Activated CD8-positive, alpha-beta memory T cell treated with anti-CD3 and anti-CD28 coated beads for 36 hours (primary cell): ENCODE results near the gene KIF21B. TPM values are rescaled to one million over a fixed set of nuclear protein-coding genes. Genes with fewer than 3 reads are reported as not detected.

Experiments used
- CTCF ChIA-PET: fragments of 350-600 bp; sonication (Branson Sonifier 250); formaldehyde crosslinking; loops from one replicate; lab custom pipeline; 2021; ENCODE audit warnings: antibody characterized with exemption; lab: Charles Lee
- POLR2A ChIA-PET: fragments of 350-600 bp; sonication (Branson Sonifier 250); formaldehyde crosslinking; loops from one replicate; lab custom pipeline; 2021; ENCODE audit warnings: antibody characterized with exemption; lab: Charles Lee
- total RNA-seq, 2 experiments: library from RNA; stranded (reverse); gene quantifications; one replicate each; pipeline ENCODE4 v1.2.3, GENCODE V29; 2021

Gene KIF21B
- total RNA-seq, 2 experiments from 2014 or later, result 47.2 to 49.6 TPM

- POLR2A ChIA-PET, result no interaction called here
- CTCF ChIA-PET, result interaction anchor here (1.5 kb wide), 1 partner anchor 57 kb away, joined by 5 read pairs; no protein-coding TSS in a partner anchor
Measured at GRCh38 chr1:200985481-200985880, 38.0 kb downstream of the KIF21B start.

GRCh38 chr1:200983035-200983561, 40.4 kb downstream of the KIF21B start:
- ChIA-PET CTCF (interaction anchor here (4.0 kb wide), 1 partner anchor 11 kb away, joined by 19 read pairs; no protein-coding TSS in a partner anchor), POLR2A (no interaction called here)

GRCh38 chr1:200982071-200982945, 41.2 kb downstream of the KIF21B start:
- CTCF ChIA-PET, result interaction anchor here (4.0 to 4.9 kb wide), 3 partner anchors 9 to 60 kb away, joined by 19 to 41 read pairs (median 21); no protein-coding TSS in a partner anchor
- POLR2A ChIA-PET, result no interaction called here

GRCh38 chr1:200981278-200981677, 42.2 kb downstream of the KIF21B start:
- ChIA-PET POLR2A (no interaction called here), CTCF (interaction anchor here (4.0 to 4.9 kb wide), 3 partner anchors 9 to 61 kb away, joined by 19 to 41 read pairs (median 21); no protein-coding TSS in a partner anchor)

- ChIA-PET CTCF (interaction anchor here (1.7 to 4.9 kb wide), 6 partner anchors 8 to 138 kb away, joined by 4 to 41 read pairs (median 14); no protein-coding TSS in a partner anchor), POLR2A (no interaction called here)
Measured at GRCh38 chr1:200980873-200981272, 42.6 kb downstream of the KIF21B start.

- ChIA-PET CTCF (interaction anchor here (0.9 to 4.9 kb wide), 19 partner anchors 8 to 139 kb away, joined by 3 to 41 read pairs (median 7); partner anchors contain the start of gene KIF21B), POLR2A (no interaction called here)
Measured at GRCh38 chr1:200980452-200980772, 43.1 kb downstream of the KIF21B start.

GRCh38 chr1:200979574-200980451, 43.7 kb downstream of the KIF21B start:
- ChIA-PET CTCF (interaction anchor here (0.7 to 4.9 kb wide), 30 partner anchors 9 to 139 kb away, joined by 3 to 41 read pairs (median 5); partner anchors contain the start of gene KIF21B), POLR2A (no interaction called here)

GRCh38 chr1:200977071-200977754, 46.3 kb downstream of the KIF21B start:
- POLR2A ChIA-PET, result no interaction called here
- CTCF ChIA-PET, result interaction anchor here (0.7 to 4.9 kb wide), 4 partner anchors 14 to 156 kb away, joined by 3 to 41 read pairs (median 12); no protein-coding TSS in a partner anchor

GRCh38 chr1:200976634-200977033, 46.9 kb downstream of the KIF21B start:
- CTCF ChIA-PET, result interaction anchor here (1.4 kb wide), 1 partner anchor 29 kb away, joined by 3 read pairs; no protein-coding TSS in a partner anchor
- POLR2A ChIA-PET, result no interaction called here

- CTCF ChIA-PET, result interaction anchor here (0.8 to 1.8 kb wide), 2 partner anchors 67 to 144 kb away, joined by 3 to 13 read pairs; no protein-coding TSS in a partner anchor
- POLR2A ChIA-PET, result interaction anchor here (0.6 kb wide), 1 partner anchor 55 kb away, joined by 4 read pairs; no protein-coding TSS in a partner anchor
Measured at GRCh38 chr1:200975458-200975857, 48.1 kb downstream of the KIF21B start.

GRCh38 chr1:200974711-200975110, 48.8 kb downstream of the KIF21B start:
- ChIA-PET CTCF (interaction anchor here (0.8 to 1.8 kb wide), 2 partner anchors 68 to 144 kb away, joined by 3 to 13 read pairs; no protein-coding TSS in a partner anchor), POLR2A (no interaction called here)

- CTCF ChIA-PET, result interaction anchor here (1.8 to 3.1 kb wide), 3 partner anchors 9 to 69 kb away, joined by 13 to 19 read pairs (median 18); partner anchors contain the start of gene KIF21B
- POLR2A ChIA-PET, result no interaction called here
Measured at GRCh38 chr1:200973937-200974657, 49.4 kb downstream of the KIF21B start.

- ChIA-PET POLR2A (no interaction called here), CTCF (interaction anchor here (0.9 to 3.3 kb wide), 19 partner anchors 10 to 146 kb away, joined by 3 to 51 read pairs (median 5); partner anchors contain the start of genes GPR25 and KIF21B)
Measured at GRCh38 chr1:200972985-200973742, 50.4 kb downstream of the KIF21B start.

GRCh38 chr1:200971955-200972711, 51.4 kb downstream of the KIF21B start:
- CTCF ChIA-PET, result interaction anchor here (0.6 to 3.3 kb wide), 32 partner anchors 9 to 924 kb away, joined by 3 to 51 read pairs (median 4); partner anchors contain the start of genes GPR25 and KIF21B
- POLR2A ChIA-PET, result interaction anchor here (0.6 kb wide), 1 partner anchor 142 kb away, joined by 3 read pairs; no protein-coding TSS in a partner anchor

GRCh38 chr1:200971428-200971903, 52.0 kb downstream of the KIF21B start:
- ChIA-PET CTCF (interaction anchor here (0.6 to 3.3 kb wide), 28 partner anchors 8 to 925 kb away, joined by 3 to 51 read pairs (median 4); partner anchors contain the start of genes GPR25 and KIF21B), POLR2A (interaction anchor here (0.7 kb wide), 1 partner anchor 50 kb away, joined by 3 read pairs; no protein-coding TSS in a partner anchor)
